ENCODE data around the gene EIF3I. TPM values are rescaled to one million over a fixed set of nuclear protein-coding genes. Genes with fewer than 3 reads are reported as not detected.

EIF3I gene
- total and polyA plus RNA-seq, 2 of the 13 experiments (the other 11 are each of a cell fraction or from before 2014, with no cell fraction given), result 210 to 223 TPM

DNA sequence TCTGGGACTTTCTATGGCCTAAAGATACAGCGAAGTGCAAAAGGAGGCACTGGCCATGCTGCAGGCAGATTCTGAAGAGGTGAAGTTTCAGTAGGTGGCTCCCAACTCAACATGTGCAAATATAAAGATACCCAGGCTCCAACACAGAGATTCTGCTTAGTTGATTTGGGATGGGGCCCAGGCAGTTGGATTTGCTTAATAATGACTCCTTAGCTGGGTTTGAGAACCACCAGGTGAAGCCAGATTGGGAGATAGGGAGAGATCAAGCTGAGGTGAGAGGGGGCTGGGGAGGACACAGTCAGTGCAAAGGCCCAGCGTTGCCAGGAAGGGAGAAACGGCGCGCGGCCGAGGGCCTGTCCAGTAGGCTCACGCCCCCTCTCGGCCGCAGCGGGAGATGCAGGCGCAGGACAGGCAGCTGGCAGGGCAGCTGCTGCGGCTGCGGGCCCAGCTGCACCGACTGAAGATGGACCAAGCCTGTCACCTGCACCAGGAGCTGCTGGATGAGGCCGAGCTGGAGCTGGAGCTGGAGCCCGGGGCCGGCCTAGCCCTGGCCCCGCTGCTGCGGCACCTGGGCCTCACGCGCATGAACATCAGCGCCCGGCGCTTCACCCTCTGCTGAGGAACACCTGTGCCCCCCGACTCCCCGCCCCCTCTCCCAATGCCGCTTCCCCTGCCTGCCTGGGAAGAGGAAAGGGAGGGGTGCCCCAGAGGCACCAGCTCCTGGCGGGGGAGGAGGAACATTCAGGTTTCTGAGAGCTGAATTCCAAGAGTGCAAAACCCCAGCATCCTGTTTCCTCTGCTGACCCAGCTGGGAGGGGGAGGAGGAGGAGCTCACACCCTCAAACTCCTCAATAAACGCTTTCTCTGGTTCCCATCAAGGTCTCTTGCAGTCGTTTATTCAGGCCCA is 26.0 kb downstream of the EIF3I start (continued):
- TF ChIP-seq, protein P1, sequence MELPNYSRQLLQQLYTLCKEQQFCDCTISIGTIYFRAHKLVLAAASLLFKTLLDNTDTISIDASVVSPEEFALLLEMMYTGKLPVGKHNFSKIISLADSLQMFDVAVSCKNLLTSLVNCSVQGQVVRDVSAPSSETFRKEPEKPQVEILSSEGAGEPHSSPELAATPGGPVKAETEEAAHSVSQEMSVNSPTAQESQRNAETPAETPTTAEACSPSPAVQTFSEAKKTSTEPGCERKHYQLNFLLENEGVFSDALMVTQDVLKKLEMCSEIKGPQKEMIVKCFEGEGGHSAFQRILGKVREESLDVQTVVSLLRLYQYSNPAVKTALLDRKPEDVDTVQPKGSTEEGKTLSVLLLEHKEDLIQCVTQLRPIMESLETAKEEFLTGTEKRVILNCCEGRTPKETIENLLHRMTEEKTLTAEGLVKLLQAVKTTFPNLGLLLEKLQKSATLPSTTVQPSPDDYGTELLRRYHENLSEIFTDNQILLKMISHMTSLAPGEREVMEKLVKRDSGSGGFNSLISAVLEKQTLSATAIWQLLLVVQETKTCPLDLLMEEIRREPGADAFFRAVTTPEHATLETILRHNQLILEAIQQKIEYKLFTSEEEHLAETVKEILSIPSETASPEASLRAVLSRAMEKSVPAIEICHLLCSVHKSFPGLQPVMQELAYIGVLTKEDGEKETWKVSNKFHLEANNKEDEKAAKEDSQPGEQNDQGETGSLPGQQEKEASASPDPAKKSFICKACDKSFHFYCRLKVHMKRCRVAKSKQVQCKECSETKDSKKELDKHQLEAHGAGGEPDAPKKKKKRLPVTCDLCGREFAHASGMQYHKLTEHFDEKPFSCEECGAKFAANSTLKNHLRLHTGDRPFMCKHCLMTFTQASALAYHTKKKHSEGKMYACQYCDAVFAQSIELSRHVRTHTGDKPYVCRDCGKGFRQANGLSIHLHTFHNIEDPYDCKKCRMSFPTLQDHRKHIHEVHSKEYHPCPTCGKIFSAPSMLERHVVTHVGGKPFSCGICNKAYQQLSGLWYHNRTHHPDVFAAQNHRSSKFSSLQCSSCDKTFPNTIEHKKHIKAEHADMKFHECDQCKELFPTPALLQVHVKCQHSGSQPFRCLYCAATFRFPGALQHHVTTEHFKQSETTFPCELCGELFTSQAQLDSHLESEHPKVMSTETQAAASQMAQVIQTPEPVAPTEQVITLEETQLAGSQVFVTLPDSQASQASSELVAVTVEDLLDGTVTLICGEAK (IDR thresholded peaks at IDR 0.05), result no peak
- TF ChIP-seq, protein P1 (CRISPR knock-in tag; IDR thresholded peaks at IDR 0.05), result no peak
- TF ChIP-seq SRF (IDR thresholded peaks at IDR 0.05; ENCODE audit: low read depth, low read length) (no peak), ZNF530 (CRISPR knock-in tag; IDR thresholded peaks at IDR 0.05; ENCODE audit: low read depth) (no peak), ZNF30 (CRISPR knock-in tag; IDR thresholded peaks at IDR 0.05) (no peak)
- TF ChIP-seq, protein P2, sequence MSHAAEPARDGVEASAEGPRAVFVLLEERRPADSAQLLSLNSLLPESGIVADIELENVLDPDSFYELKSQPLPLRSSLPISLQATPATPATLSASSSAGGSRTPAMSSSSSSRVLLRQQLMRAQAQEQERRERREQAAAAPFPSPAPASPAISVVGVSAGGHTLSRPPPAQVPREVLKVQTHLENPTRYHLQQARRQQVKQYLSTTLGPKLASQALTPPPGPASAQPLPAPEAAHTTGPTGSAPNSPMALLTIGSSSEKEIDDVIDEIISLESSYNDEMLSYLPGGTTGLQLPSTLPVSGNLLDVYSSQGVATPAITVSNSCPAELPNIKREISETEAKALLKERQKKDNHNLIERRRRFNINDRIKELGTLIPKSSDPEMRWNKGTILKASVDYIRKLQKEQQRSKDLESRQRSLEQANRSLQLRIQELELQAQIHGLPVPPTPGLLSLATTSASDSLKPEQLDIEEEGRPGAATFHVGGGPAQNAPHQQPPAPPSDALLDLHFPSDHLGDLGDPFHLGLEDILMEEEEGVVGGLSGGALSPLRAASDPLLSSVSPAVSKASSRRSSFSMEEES (CRISPR knock-in tag; IDR thresholded peaks at IDR 0.05), result no peak
- TF ChIP-seq, protein P3, sequence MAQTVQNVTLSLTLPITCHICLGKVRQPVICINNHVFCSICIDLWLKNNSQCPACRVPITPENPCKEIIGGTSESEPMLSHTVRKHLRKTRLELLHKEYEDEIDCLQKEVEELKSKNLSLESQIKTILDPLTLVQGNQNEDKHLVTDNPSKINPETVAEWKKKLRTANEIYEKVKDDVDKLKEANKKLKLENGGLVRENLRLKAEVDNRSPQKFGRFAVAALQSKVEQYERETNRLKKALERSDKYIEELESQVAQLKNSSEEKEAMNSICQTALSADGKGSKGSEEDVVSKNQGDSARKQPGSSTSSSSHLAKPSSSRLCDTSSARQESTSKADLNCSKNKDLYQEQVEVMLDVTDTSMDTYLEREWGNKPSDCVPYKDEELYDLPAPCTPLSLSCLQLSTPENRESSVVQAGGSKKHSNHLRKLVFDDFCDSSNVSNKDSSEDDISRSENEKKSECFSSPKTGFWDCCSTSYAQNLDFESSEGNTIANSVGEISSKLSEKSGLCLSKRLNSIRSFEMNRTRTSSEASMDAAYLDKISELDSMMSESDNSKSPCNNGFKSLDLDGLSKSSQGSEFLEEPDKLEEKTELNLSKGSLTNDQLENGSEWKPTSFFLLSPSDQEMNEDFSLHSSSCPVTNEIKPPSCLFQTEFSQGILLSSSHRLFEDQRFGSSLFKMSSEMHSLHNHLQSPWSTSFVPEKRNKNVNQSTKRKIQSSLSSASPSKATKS (CRISPR knock-in tag; IDR thresholded peaks at IDR 0.05), result no peak
- TF ChIP-seq, protein P4, sequence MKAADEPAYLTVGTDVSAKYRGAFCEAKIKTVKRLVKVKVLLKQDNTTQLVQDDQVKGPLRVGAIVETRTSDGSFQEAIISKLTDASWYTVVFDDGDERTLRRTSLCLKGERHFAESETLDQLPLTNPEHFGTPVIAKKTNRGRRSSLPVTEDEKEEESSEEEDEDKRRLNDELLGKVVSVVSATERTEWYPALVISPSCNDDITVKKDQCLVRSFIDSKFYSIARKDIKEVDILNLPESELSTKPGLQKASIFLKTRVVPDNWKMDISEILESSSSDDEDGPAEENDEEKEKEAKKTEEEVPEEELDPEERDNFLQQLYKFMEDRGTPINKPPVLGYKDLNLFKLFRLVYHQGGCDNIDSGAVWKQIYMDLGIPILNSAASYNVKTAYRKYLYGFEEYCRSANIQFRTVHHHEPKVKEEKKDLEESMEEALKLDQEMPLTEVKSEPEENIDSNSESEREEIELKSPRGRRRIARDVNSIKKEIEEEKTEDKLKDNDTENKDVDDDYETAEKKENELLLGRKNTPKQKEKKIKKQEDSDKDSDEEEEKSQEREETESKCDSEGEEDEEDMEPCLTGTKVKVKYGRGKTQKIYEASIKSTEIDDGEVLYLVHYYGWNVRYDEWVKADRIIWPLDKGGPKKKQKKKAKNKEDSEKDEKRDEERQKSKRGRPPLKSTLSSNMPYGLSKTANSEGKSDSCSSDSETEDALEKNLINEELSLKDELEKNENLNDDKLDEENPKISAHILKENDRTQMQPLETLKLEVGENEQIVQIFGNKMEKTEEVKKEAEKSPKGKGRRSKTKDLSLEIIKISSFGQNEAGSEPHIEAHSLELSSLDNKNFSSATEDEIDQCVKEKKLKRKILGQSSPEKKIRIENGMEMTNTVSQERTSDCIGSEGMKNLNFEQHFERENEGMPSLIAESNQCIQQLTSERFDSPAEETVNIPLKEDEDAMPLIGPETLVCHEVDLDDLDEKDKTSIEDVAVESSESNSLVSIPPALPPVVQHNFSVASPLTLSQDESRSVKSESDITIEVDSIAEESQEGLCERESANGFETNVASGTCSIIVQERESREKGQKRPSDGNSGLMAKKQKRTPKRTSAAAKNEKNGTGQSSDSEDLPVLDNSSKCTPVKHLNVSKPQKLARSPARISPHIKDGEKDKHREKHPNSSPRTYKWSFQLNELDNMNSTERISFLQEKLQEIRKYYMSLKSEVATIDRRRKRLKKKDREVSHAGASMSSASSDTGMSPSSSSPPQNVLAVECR (CRISPR knock-in tag; IDR thresholded peaks at IDR 0.05; ENCODE audit: borderline replicate concordance), result peak; percentile 57; the same call in 1 of the 2 replicates
- TF ChIP-seq, protein P5, sequence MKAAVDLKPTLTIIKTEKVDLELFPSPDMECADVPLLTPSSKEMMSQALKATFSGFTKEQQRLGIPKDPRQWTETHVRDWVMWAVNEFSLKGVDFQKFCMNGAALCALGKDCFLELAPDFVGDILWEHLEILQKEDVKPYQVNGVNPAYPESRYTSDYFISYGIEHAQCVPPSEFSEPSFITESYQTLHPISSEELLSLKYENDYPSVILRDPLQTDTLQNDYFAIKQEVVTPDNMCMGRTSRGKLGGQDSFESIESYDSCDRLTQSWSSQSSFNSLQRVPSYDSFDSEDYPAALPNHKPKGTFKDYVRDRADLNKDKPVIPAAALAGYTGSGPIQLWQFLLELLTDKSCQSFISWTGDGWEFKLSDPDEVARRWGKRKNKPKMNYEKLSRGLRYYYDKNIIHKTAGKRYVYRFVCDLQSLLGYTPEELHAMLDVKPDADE (CRISPR knock-in tag; IDR thresholded peaks at IDR 0.05), result no peak

All from HepG2 (cell line).